HG03280 (cell line): ENCODE measurements around the gene ZDHHC7.

Experiments
- ATAC-seq: cut with Tn5 transposase; IDR thresholded peaks from one replicate; pipeline ENCODE4 v1.9.1; 2021; ENCODE audit warnings: mild to moderate bottlenecking, moderate library complexity; ENCODE audit not compliant: unreplicated experiment

Gene ZDHHC7

DNA sequence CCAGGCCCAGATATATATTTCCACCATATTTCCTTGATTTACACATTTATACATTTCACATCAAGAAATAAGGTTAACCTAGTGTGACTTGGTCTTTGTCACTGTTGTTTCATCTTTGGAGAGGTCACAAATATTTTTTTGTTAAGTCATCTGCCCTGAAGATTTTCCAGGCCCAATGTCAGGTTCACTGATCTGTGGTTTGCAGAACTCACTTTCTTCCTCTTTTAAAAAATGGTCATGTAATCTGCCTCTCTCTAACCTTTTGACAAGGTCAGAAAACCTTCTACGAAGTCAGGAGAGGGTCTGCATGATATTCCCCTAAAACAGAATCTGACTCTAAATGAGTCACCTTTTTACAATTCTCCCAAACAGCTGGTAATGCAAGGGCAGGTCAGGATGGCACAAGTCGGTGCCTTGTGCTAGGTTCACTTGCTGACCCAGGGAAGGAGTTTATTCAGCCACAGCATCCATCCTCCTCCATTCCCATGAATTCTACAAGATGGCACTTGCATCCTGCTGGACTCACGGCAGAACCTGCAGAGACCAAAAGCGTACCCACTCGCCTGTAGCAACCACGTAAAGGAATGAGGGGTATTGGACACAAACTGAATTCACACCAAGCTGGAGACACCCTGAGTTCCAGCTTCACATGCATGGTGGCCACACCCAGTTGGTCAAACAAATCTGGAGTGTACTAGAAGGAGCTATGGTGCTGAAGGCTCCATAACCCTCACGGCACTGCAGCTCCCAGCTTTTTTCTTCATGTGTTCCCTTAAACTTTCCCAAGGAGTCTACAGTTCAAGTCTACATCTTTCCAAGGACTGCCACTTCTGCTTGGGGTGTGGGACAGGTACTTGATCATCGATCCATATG lies 14.7 kb upstream of the ZDHHC7 start:
- no peak for ATAC-seq

- ATAC-seq = no peak
Measured at GRCh38 chr16:85019659-85020245, 8.4 kb upstream of the ZDHHC7 start.

DNA sequence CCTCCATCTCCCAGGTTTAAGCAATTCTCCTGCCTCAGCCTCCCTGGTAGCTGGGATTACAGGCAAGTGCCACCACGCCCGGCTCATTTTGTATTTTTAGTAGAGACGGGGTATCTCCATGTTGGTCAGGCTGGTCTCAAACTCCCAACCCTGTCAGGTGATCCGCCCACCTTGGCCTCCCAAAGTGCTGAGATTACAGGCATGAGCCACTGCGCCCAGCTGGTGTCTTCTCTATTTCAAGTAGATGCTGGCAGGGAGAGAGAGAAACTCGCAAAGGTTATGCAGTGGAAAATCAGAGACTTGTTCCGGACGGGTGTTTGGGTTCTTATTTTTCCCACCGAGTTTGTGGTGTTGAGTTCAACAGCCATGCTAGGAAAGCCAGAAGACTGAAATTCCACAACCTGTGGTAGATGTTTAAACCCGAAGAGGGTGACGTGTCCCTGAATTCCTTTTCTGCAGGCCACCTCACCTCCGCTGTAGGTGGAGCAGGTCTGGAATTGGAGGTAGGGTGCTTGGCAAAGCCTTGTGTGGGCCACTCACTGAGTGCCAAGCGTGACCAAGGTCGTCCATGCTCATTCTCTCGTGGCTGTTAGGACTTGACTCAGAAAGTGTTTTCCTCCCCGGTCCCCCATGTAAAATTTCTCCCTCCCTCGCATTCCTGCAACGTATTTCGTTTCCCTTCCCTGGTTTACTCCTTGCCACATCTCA lies 7.3 kb upstream of the ZDHHC7 start:
- ATAC-seq = no peak

DNA sequence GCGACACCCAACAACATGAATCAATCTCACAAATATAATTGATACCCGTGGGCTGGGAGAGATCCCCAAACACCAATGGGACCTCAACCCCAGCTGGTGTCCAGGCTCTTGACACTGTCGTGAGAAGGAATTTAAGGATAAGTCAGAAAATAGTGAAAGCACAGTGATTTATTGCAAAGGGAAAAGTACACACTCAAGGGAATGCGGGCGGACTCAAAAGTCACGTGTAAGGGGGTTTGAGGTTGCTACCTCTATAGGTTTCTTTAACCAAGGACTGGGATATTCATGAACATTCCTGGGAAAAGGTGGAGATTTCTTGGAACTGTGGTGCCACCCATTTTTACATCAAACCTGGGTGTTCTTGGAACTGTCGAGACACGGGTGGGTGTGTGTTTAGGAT lies 6.3 kb upstream of the ZDHHC7 start:
- no peak for ATAC-seq

GRCh38 chr16:85017151-85017550 lies 5.8 kb upstream of the ZDHHC7 start:
- no peak for ATAC-seq

- ATAC-seq = no peak
Measured at GRCh38 chr16:85015481-85016187, 4.3 kb upstream of the ZDHHC7 start.

GRCh38 chr16:85014311-85014710 lies 3.0 kb upstream of the ZDHHC7 start:
- ATAC-seq = no peak

DNA sequence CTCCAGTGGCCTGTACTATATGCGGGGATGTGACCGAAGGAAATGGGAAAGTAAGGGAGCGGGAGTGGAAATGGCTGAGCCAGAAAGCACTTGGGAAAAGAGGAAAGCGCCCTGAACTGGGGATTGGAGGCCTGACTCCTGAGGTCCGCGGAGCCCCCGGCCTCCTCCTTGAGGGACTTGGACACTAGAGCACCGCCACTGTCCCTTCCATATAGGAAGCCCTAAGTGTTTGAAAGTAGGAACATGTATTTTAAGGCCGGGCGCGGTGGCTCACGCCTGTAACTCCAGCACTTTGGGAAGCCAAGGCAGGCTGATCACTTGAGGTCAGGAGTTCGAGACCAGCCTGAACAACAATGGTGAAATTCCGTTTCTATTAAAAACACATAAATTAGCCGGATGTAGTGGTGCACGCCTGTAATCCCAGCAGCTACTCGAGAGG lies 530 bp upstream of the ZDHHC7 start:
- ATAC-seq = no peak

- no peak for ATAC-seq
Measured at GRCh38 chr16:85010446-85010930, 847 bp downstream of the ZDHHC7 start.

- ATAC-seq = no peak
Measured at GRCh38 chr16:85008271-85008670, 3.1 kb downstream of the ZDHHC7 start.

DNA sequence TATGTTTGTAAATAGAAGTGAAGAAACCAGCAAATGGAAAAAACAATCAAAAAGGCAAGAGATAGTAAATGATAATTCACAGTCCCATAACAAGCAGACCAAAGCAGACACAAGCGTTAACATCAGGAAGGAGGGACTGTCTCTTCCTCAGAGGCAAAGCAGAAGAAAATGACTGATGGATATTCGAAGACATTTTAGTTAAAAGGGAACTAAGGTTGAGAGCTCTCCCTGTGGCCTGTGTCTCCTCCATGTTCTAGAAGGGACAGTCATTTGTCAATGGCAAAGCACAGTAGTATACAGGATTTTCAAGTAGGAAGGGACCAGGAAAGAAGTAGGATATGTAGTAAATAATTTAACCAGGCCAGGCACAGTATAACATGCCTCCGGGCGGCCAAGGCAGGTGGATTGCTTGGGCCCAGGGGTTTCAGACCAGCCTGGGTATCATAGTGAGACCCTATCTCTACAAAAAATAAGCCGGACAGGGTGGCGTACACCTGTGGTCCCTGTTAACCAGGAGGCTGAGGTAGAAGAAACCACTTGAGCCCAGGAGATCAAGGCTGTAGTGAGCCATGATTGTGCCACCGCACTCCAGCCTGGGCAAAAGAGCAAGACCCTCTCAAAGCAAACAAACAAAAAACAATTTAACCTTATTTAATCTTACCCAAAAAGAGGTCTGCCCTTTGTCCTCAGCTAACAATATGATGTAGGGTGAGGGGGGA lies 3.7 kb downstream of the ZDHHC7 start:
- no peak for ATAC-seq

DNA sequence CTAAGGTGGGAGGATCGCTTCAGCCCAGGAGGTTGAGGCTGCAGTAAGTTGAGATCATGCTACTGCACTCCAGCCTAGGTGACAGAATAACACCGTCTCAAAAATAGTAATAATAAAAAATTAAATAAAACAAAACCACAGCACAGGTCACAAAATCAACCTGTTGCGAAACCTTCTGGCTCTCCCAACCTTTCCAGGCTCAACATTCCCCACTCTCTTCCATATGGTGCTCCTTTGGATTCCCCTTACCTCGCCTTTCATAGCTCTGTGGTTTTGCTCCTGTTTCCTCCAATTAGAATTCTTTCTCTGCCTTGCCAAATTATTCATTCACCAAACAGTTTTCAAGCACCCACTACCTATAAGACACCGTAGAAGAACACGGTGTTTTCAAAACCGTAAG lies 4.7 kb downstream of the ZDHHC7 start:
- ATAC-seq = no peak

GRCh38 chr16:85005285-85006069 lies 5.9 kb downstream of the ZDHHC7 start:
- no peak for ATAC-seq

DNA sequence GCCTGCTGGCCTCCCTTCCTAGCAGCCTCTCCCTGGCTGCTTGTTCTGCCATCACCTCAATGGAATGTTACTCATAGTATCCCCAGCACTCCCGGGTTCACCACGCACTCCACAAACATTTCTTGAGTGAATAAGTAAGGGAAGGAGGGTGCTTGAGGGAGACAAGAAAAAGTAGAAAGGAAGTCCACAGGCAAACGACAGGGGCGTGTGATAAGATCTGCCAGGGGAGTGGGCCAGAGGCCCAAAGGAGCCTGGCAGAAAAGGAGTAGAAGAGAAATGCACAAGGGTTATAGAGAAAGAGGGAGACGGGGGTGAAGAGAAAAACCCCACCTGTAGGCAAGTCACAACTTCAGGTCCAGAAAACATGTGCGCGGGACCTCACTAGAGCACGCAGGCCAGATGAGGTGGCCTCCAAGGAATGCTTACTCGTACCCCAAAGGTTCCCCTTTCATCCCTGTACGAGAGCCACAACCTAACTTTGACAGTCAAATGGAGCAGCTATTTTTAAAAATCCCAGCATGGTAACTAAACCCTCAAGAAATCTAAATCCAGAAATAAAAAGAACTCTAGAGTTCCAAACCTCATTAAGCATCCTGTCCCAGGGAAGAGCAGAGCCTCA lies 6.6 kb downstream of the ZDHHC7 start:
- ATAC-seq = no peak

- no peak for ATAC-seq
Measured at GRCh38 chr16:85003725-85004586, 7.4 kb downstream of the ZDHHC7 start.

GRCh38 chr16:85003076-85003475 lies 8.3 kb downstream of the ZDHHC7 start:
- no peak for ATAC-seq

DNA sequence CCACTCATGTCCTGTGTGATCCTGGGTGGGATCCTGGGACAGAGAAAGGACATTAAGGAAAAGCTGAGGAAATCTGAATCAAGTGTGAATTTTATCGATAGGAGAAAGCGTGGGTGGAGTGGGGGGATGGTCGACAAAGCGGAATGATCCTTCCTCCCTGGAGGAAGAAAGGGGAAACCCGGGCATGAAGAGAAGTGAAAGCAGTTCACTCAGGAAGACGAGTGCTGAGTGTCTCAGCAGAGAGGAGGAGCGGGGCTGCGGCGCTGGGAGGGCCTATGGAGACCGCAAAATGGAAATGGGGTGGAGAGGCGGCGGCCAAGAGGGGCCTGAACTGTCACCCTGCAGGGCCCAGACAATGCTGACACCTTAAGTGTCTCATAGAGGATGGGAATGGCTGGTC lies 8.7 kb downstream of the ZDHHC7 start:
- no peak for ATAC-seq

DNA sequence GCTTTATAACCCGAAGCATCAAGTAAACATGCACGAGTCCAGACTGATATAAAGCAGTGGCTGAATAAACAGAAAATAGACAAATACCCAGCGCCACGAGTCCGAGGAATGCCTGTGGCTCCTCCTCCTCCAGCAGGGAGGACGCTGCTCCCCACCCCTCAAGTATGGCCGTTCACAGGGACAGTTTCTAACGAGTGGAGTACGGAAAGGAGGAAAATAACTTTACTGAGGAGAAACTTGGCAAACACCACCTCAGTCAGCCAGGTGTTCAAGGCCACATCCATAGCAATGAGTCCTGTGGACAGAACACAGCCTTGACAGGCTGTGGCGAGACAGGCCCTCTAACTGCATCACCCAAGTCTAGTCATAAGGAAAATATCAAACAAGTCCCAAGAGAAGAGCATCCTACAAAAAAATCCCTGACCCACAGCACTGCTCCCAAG lies 9.2 kb downstream of the ZDHHC7 start:
- no peak for ATAC-seq
